ENCODE results near the gene AKR1B1.

- TF ChIP-seq CTCF (IDR thresholded peaks at IDR 0.05) (no peak), POLR2A (IDR thresholded peaks at IDR 0.05) (no peak)
Observed at GRCh38 chr7:134493091-134493490, 34.2 kb upstream of the AKR1B1 start.

Measured in lower leg skin (tissue), 3 donors.